Measurements from ENCODE around the gene PRKAR2B.

GRCh38 chr7:107049480-107049879, 5.0 kb downstream of the PRKAR2B start:
- TF ChIP-seq MAX (IDR thresholded peaks at IDR 0.05; ENCODE audit: low read depth, low read length) (no peak), CTCF (IDR thresholded peaks at IDR 0.05; ENCODE audit: low read depth, low read length) (no peak)

All from NB4 (cell line).